GM12892 (cell line): Measurements from ENCODE around the gene TFRC.

Experiments
- POLR2A ChIP-seq: IDR thresholded peaks from 2 replicates; pipeline ENCODE4 v1.6.1; 2011; ENCODE audit warnings: low read depth, low read length, control low read depth
- POLR2AphosphoS5 ChIP-seq: IDR thresholded peaks from 2 replicates; pipeline ENCODE4 v1.6.1; 2011; ENCODE audit warnings: low read depth, low read length, control low read depth
- TAF1 ChIP-seq: IDR thresholded peaks from 2 replicates; pipeline ENCODE4 v1.6.1; 2011; ENCODE audit warnings: low read depth, mild to moderate bottlenecking, control low read depth, low read length, borderline replicate concordance

GRCh38 chr3:196016485-196016884 is 65.4 kb downstream of the TFRC start:
- TF ChIP-seq POLR2A (no peak), POLR2AphosphoS5 (no peak), TAF1 (no peak)
